Activated CD8-positive, alpha-beta memory T cell treated with anti-CD3 and anti-CD28 coated beads, Interleukin-2, amount 10 ng/mL, durations not matched to agents 7 days and 5 days (primary cell): ENCODE data around the gene HRCT1. TPM values are rescaled to one million over a fixed set of nuclear protein-coding genes. Genes with fewer than 3 reads are reported as not detected.
A peak's percentile ranks its signal among the peaks of the same experiment; 100 is the strongest.

Source experiments
- ATAC-seq: fragments of 150-1000 bp; cut with Tn5 transposase; one replicate; pipeline ENCODE4 v1.10.0; 2021; ENCODE audit warnings: moderate library complexity
- CTCF ChIA-PET: fragments of 350-600 bp; sonication (Branson Sonifier 250); formaldehyde crosslinking; loops from one replicate; lab custom pipeline; 2021; ENCODE audit warnings: antibody characterized with exemption; lab: Charles Lee
- DNase-seq: peaks from one replicate; pipeline ENCODE4 v3.0.0-alpha.2; 2020
- H3K27ac Mint-ChIP-seq: one replicate; pipeline ENCODE4 v1.8.0; 2021; ENCODE audit warnings: mild to moderate bottlenecking, mixed read lengths
- H3K27me3 Mint-ChIP-seq: one replicate; pipeline ENCODE4 v1.8.0; 2021; ENCODE audit warnings: mixed read lengths
- H3K36me3 Mint-ChIP-seq: one replicate; pipeline ENCODE4 v1.8.0; 2021; ENCODE audit warnings: mild to moderate bottlenecking, mixed read lengths
- H3K4me1 Mint-ChIP-seq: one replicate; pipeline ENCODE4 v1.8.0; 2021; ENCODE audit warnings: mixed read lengths
- H3K4me3 Mint-ChIP-seq: one replicate; pipeline ENCODE4 v1.8.0; 2021; ENCODE audit warnings: mild to moderate bottlenecking, moderate library complexity, mixed read lengths
- H3K9me3 Mint-ChIP-seq: one replicate; pipeline ENCODE4 v1.8.0; 2022; ENCODE audit warnings: low read depth, mixed read lengths
- total RNA-seq, 2 experiments: library from RNA; stranded (reverse); gene quantifications; one replicate each; pipeline ENCODE4 v1.2.3, GENCODE V29; 2021

HRCT1 gene
- total RNA-seq, 2 experiments from 2014 or later: not detected

GRCh38 chr9:35903049-35903448, 3.0 kb upstream of the HRCT1 start:
- DNase-seq (peak; percentile 53), ATAC-seq (peak; percentile 60)
- H3K36me3 Mint-ChIP-seq: no peaks in the 10 kb centered on the region
- H3K4me3 Mint-ChIP-seq: no peak overlapping the region
- no peak overlapping the region for H3K27ac Mint-ChIP-seq
- CTCF ChIA-PET: interaction anchor here (0.7 to 3.2 kb wide), 28 partner anchors 8 to 425 kb away, joined by 3 to 32 read pairs (median 4); no protein-coding TSS in a partner anchor
- H3K27me3 Mint-ChIP-seq: peaks cover 23% of the 10 kb centered on the region
- peaks cover 2% of the 10 kb centered on the region for H3K4me1 Mint-ChIP-seq
- H3K9me3 Mint-ChIP-seq: no peaks in the 10 kb centered on the region

GRCh38 chr9:35904338-35904737, 1.7 kb upstream of the HRCT1 start:
- Mint-ChIP-seq H3K27me3 (peaks cover 14% of the 10 kb centered on the region), H3K4me1 (peaks cover 2% of the 10 kb centered on the region)
- ATAC-seq: no peak

GRCh38 chr9:35905051-35905781, 786 bp upstream of the HRCT1 start:
- no peak overlapping the region for H3K4me3 Mint-ChIP-seq
- peaks cover 5% of the 10 kb centered on the region for H3K4me1 Mint-ChIP-seq
- no peak overlapping the region for H3K27ac Mint-ChIP-seq
- no peak for DNase-seq
- ATAC-seq: no peak
- CTCF ChIA-PET: interaction anchor here (0.6 to 3.2 kb wide), 6 partner anchors 23 to 262 kb away, joined by 3 to 32 read pairs (median 3); no protein-coding TSS in a partner anchor
- no peaks in the 10 kb centered on the region for H3K36me3 Mint-ChIP-seq
- H3K9me3 Mint-ChIP-seq: no peaks in the 10 kb centered on the region
- H3K27me3 Mint-ChIP-seq: peaks cover 13% of the 10 kb centered on the region

More at GRCh38 chr9:35904338-35904737, 1.7 kb upstream of the HRCT1 start:
- Mint-ChIP-seq H3K4me3 (no peak overlapping the region), H3K9me3 (no peaks in the 10 kb centered on the region), H3K27ac (no peak overlapping the region), H3K36me3 (no peaks in the 10 kb centered on the region)
- CTCF ChIA-PET: interaction anchor here (0.6 to 3.2 kb wide), 6 partner anchors 10 to 263 kb away, joined by 3 to 32 read pairs (median 3); no protein-coding TSS in a partner anchor
- no peak for DNase-seq

- Mint-ChIP-seq H3K4me1 (peaks cover 21% of the 10 kb centered on the region), H3K27ac (no peak overlapping the region), H3K4me3 (no peak overlapping the region), H3K9me3 (no peaks in the 10 kb centered on the region), H3K27me3 (peaks cover 5% of the 10 kb centered on the region), H3K36me3 (no peaks in the 10 kb centered on the region)
- DNase-seq (no peak), ATAC-seq (no peak)
- CTCF ChIA-PET: no interaction called here
Observed at GRCh38 chr9:35906923-35907699, 1.1 kb downstream of the HRCT1 start.

- Mint-ChIP-seq H3K4me1 (peaks cover 21% of the 10 kb centered on the region), H3K4me3 (no peak overlapping the region), H3K36me3 (no peaks in the 10 kb centered on the region), H3K9me3 (no peaks in the 10 kb centered on the region), H3K27ac (no peak overlapping the region), H3K27me3 (peaks cover 3% of the 10 kb centered on the region)
- ATAC-seq (no peak), DNase-seq (no peak)
- CTCF ChIA-PET: no interaction called here
Observed at GRCh38 chr9:35907711-35908503, 1.9 kb downstream of the HRCT1 start.

- Mint-ChIP-seq H3K4me3 (no peak overlapping the region), H3K27me3 (peaks cover 2% of the 10 kb centered on the region), H3K9me3 (no peaks in the 10 kb centered on the region), H3K4me1 (peaks cover 19% of the 10 kb centered on the region), H3K36me3 (no peaks in the 10 kb centered on the region), H3K27ac (no peak overlapping the region)
- no peak for DNase-seq
- CTCF ChIA-PET: no interaction called here
- ATAC-seq: no peak
Observed at GRCh38 chr9:35908504-35909125, 2.6 kb downstream of the HRCT1 start.

- ATAC-seq (no peak), DNase-seq (no peak)
- Mint-ChIP-seq H3K36me3 (no peaks in the 10 kb centered on the region), H3K4me3 (no peak within 1 kb of the TSS), H3K27me3 (no peaks in the 10 kb centered on the region), H3K27ac (no peak within 1 kb of the TSS), H3K4me1 (peaks cover 19% of the 10 kb centered on the region), H3K9me3 (no peaks in the 10 kb centered on the region)
- CTCF ChIA-PET: interaction anchor here (2.2 kb wide), 1 partner anchor 46 kb away, joined by 5 read pairs; no protein-coding TSS in a partner anchor
Observed at GRCh38 chr9:35909274-35909673, 3.3 kb downstream of the HRCT1 start, which contains the start of gene SPAAR. Gene SPAAR (plus strand): TSS chr9:35909490. CDS start chr9:35910464, 974 bp downstream.

- Mint-ChIP-seq H3K9me3 (no peaks in the 10 kb centered on the region), H3K27ac (no peak overlapping the region), H3K36me3 (no peaks in the 10 kb centered on the region), H3K27me3 (no peaks in the 10 kb centered on the region), H3K4me3 (no peak overlapping the region), H3K4me1 (peaks cover 19% of the 10 kb centered on the region)
- CTCF ChIA-PET: interaction anchor here (0.9 to 2.2 kb wide), 4 partner anchors 9 to 159 kb away, joined by 3 to 5 read pairs (median 4); no protein-coding TSS in a partner anchor
- ATAC-seq (no peak), DNase-seq (no peak)
Observed at GRCh38 chr9:35909687-35910612, 3.9 kb downstream of the HRCT1 start.

- no peak overlapping the region for H3K4me3 Mint-ChIP-seq
- peaks cover 19% of the 10 kb centered on the region for H3K4me1 Mint-ChIP-seq
- CTCF ChIA-PET: interaction anchor here (0.9 to 2.2 kb wide), 6 partner anchors 8 to 158 kb away, joined by 3 to 5 read pairs (median 4); no protein-coding TSS in a partner anchor
- no peaks in the 10 kb centered on the region for H3K36me3 Mint-ChIP-seq
- H3K27me3 Mint-ChIP-seq: no peaks in the 10 kb centered on the region
- peak overlapping the region; percentile 41 for H3K27ac Mint-ChIP-seq
- DNase-seq (peak; percentile 62), ATAC-seq (peak; percentile 34)
- H3K9me3 Mint-ChIP-seq: no peaks in the 10 kb centered on the region
Observed at GRCh38 chr9:35910613-35911359, 4.8 kb downstream of the HRCT1 start.

GRCh38 chr9:35911690-35912089, 5.7 kb downstream of the HRCT1 start:
- ATAC-seq (no peak), DNase-seq (no peak)
- Mint-ChIP-seq H3K9me3 (no peaks in the 10 kb centered on the region), H3K4me1 (peaks cover 19% of the 10 kb centered on the region), H3K4me3 (no peak overlapping the region), H3K36me3 (no peaks in the 10 kb centered on the region), H3K27ac (no peak overlapping the region), H3K27me3 (no peaks in the 10 kb centered on the region)
- CTCF ChIA-PET: interaction anchor here (1.3 to 1.5 kb wide), 2 partner anchors 9 to 29 kb away, joined by 4 to 5 read pairs; no protein-coding TSS in a partner anchor

- DNase-seq (no peak), ATAC-seq (no peak)
- Mint-ChIP-seq H3K4me3 (no peak overlapping the region), H3K36me3 (no peaks in the 10 kb centered on the region), H3K27me3 (no peaks in the 10 kb centered on the region), H3K27ac (no peak overlapping the region), H3K4me1 (peaks cover 19% of the 10 kb centered on the region), H3K9me3 (no peaks in the 10 kb centered on the region)
- CTCF ChIA-PET: interaction anchor here (0.8 kb wide), 1 partner anchor 30 kb away, joined by 3 read pairs; no protein-coding TSS in a partner anchor
Observed at GRCh38 chr9:35912791-35913400, 6.9 kb downstream of the HRCT1 start.
